Neural progenitor cell (in vitro differentiated cells): Measurements from ENCODE around the gene STUB1. TPM values are rescaled to one million over a fixed set of nuclear protein-coding genes. Genes with fewer than 3 reads are reported as not detected.

Experiments used
- DNase-seq: peaks from one replicate; pipeline ENCODE4 v3.0.0-alpha.2; 2016; ENCODE audit warnings: low spot score
- H2AFZ ChIP-seq: fragments of 200-600 bp; sonication (generic); replicated peaks from 2 replicates; pipeline ENCODE4 v1.6.1; 2016; ENCODE audit warnings: antibody characterized with exemption
- H3F3A ChIP-seq: fragments of 200-600 bp; sonication (generic); 2 replicates; pipeline ENCODE4 v1.6.1; 2016; ENCODE audit warnings: antibody characterized with exemption, low read depth
- H3K27ac ChIP-seq: fragments of 200-600 bp; sonication (generic); 2 replicates; pipeline ENCODE4 v1.5.1; 2016; ENCODE audit warnings: mild to moderate bottlenecking
- H3K27me3 ChIP-seq: fragments of 200-600 bp; sonication (generic); 2 replicates; pipeline ENCODE4 v1.6.1; 2016; ENCODE audit warnings: mild to moderate bottlenecking, moderate library complexity
- H3K36me3 ChIP-seq: fragments of 200-600 bp; sonication (generic); 2 replicates; pipeline ENCODE4 v1.5.1; 2016
- H3K4me1 ChIP-seq: fragments of 200-600 bp; sonication (generic); 2 replicates; pipeline ENCODE4 v1.6.1; 2016; ENCODE audit warnings: mixed run types
- H3K4me2 ChIP-seq: fragments of 200-600 bp; sonication (generic); 2 replicates; pipeline ENCODE4 v1.6.1; 2016
- H3K4me3 ChIP-seq: fragments of 200-600 bp; sonication (generic); 2 replicates; pipeline ENCODE4 v1.5.1; 2016
- H3K79me2 ChIP-seq: fragments of 200-600 bp; sonication (generic); 2 replicates; pipeline ENCODE4 v1.6.1; 2016; ENCODE audit warnings: low read depth
- H3K9ac ChIP-seq: fragments of 200-600 bp; sonication (generic); 2 replicates; pipeline ENCODE4 v1.6.1; 2016
- H3K9me3 ChIP-seq: fragments of 200-600 bp; sonication (generic); 2 replicates; pipeline ENCODE4 v1.5.1; 2016; ENCODE audit warnings: low read depth
- H4K20me1 ChIP-seq: fragments of 200-600 bp; sonication (generic); 2 replicates; pipeline ENCODE4 v1.6.1; 2016; ENCODE audit warnings: low read depth
- H3K27ac Mint-ChIP-seq: 3 replicates; pipeline ENCODE4 v1.8.0; 2021; ENCODE audit warnings: mixed read lengths
- H3K27me3 Mint-ChIP-seq: 2 replicates; pipeline ENCODE4 v1.8.0; 2022; ENCODE audit warnings: low read depth, mild to moderate bottlenecking, inconsistent platforms, moderate library complexity, mixed read lengths; ENCODE audit not compliant: insufficient read depth
- H3K36me3 Mint-ChIP-seq: 3 replicates; pipeline ENCODE4 v1.8.0; 2021; ENCODE audit warnings: mixed read lengths
- H3K4me1 Mint-ChIP-seq: 3 replicates; pipeline ENCODE4 v1.8.0; 2021; ENCODE audit warnings: mixed read lengths
- H3K4me3 Mint-ChIP-seq: 3 replicates; pipeline ENCODE4 v1.8.0; 2021; ENCODE audit warnings: mild to moderate bottlenecking, moderate library complexity, mixed read lengths
- H3K9me3 Mint-ChIP-seq: 3 replicates; pipeline ENCODE4 v1.8.0; 2020; ENCODE audit warnings: mixed read lengths
- EZH2 ChIP-seq: fragments of 200-600 bp; sonication (generic); IDR thresholded peaks from 2 replicates; pipeline ENCODE4 v1.6.1; 2017; ENCODE audit warnings: antibody characterized with exemption, mild to moderate bottlenecking, moderate library complexity
- EZH2phosphoT487 ChIP-seq: fragments of 200-600 bp; sonication (generic); IDR thresholded peaks from 2 replicates; pipeline ENCODE4 v1.6.1; 2017; ENCODE audit warnings: antibody characterized with exemption
- total RNA-seq: library from RNA; depleted of rRNA; stranded (reverse); fragments of >200 nt; gene quantifications from 2 replicates; pipeline ENCODE4 v1.2.3, GENCODE V29; 2015; ENCODE audit warnings: low replicate concordance
- TF ChIP-seq, protein P1 (sequence below): fragments of 200-600 bp; sonication (generic); IDR thresholded peaks from 2 replicates; pipeline ENCODE4 v1.5.1; 2017; ENCODE audit warnings: antibody characterized with exemption, mild to moderate bottlenecking

Gene STUB1
- total RNA-seq, 1 donor from 2014 or later: 27.0 TPM

DNA sequence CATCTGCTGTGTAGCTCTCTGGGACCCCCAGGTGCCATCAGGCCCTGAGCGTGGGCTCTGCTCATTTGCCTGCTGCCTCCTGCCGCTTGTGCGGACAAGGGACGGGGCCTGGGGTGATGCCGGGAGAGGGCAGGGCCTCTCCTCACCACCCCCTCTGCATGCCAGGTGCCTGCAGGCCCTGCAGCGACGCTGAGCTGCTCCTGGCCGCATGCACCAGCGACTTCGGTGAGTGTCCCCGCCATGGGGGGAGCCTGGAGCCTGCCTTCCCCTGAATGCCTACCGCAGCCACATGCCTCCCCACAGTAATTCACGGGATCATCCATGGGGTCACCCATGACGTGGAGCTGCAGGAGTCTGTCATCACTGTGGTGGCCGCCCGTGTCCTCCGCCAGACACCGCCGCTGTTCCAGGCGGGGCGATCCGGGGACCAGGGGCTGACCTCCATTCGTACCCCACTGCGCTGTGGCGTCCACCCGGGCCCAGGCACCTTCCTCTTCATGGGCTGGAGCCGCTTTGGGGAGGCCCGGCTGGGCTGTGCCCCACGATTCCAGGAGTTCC is 36.6 kb downstream of the STUB1 start:
- peaks cover 12% of the 10 kb centered on the region for H3K27me3 Mint-ChIP-seq
- Histone ChIP-seq H3K4me2 (peak overlapping the region; percentile 92), H3F3A (peaks cover 46% of the 10 kb centered on the region), H3K27ac (no peak overlapping the region), H3K4me3 (peak overlapping the region; percentile 95), H3K79me2 (no peaks in the 10 kb centered on the region), H3K9ac (no peak overlapping the region), H2AFZ (no peak overlapping the region), H3K27me3 (peaks cover 29% of the 10 kb centered on the region), H3K4me1 (peaks cover 37% of the 10 kb centered on the region), H3K9me3 (no peaks in the 10 kb centered on the region), H4K20me1 (peaks cover 49% of the 10 kb centered on the region), H3K36me3 (no peaks in the 10 kb centered on the region)
- DNase-seq: no peak
- peak overlapping the region; percentile 88 for H3K4me3 Mint-ChIP-seq
- H3K36me3 Mint-ChIP-seq: peaks cover 2% of the 10 kb centered on the region
- no peak overlapping the region for H3K27ac Mint-ChIP-seq
- TF ChIP-seq EZH2: no peak
- no peak for TF ChIP-seq EZH2phosphoT487
- TF ChIP-seq, protein P1, sequence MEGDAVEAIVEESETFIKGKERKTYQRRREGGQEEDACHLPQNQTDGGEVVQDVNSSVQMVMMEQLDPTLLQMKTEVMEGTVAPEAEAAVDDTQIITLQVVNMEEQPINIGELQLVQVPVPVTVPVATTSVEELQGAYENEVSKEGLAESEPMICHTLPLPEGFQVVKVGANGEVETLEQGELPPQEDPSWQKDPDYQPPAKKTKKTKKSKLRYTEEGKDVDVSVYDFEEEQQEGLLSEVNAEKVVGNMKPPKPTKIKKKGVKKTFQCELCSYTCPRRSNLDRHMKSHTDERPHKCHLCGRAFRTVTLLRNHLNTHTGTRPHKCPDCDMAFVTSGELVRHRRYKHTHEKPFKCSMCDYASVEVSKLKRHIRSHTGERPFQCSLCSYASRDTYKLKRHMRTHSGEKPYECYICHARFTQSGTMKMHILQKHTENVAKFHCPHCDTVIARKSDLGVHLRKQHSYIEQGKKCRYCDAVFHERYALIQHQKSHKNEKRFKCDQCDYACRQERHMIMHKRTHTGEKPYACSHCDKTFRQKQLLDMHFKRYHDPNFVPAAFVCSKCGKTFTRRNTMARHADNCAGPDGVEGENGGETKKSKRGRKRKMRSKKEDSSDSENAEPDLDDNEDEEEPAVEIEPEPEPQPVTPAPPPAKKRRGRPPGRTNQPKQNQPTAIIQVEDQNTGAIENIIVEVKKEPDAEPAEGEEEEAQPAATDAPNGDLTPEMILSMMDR: no peak
- H3K4me1 Mint-ChIP-seq: peaks cover 40% of the 10 kb centered on the region
- H3K9me3 Mint-ChIP-seq: no peaks in the 10 kb centered on the region

DNA sequence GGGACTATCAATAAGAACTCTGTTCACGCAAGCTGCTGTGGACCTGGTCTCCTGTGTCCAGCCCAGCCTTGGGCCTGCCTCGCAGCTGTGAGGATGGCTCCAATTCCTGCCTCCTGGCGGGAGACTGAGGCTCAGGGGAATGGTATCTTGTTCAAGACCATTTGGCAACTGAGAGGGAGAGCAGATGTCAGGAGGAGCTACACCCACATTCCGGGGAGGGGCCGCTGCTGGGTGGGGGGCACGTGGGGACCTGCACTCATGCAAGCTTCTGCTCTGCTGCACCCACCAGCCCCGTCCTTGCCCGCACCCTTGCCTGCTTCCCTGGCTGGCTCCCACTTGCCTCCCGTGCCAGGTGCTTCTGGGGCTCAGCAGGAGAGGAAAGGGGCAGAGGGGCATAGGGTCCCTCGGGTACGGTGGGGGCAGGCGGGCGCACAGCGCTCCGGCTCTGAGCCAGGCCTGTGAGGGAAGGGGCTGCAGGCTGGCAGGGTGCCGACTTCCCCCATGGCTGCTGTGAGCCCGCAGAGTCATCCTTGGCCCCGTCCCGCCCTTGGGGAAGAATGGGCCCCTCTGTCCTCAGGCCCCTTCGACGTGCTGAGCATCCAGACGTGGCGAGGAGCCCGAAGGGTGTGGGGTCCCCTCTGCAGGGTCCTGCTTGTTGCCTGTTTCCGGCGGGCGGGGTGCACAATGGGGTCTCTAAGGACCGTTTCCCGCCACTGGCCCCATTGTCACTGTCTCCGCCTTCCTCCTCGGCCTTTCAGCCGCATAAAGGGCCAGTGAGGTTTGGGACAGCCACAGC is 37.4 kb downstream of the STUB1 start:
- no peaks in the 10 kb centered on the region for H3K36me3 ChIP-seq
- Mint-ChIP-seq H3K9me3 (no peaks in the 10 kb centered on the region), H3K4me1 (peaks cover 38% of the 10 kb centered on the region), H3K4me3 (peak overlapping the region; percentile 30), H3K27ac (no peak overlapping the region), H3K36me3 (peaks cover 2% of the 10 kb centered on the region), H3K27me3 (peaks cover 12% of the 10 kb centered on the region)
- peaks cover 38% of the 10 kb centered on the region for H3F3A ChIP-seq
- no peaks in the 10 kb centered on the region for H3K9me3 ChIP-seq
- no peak overlapping the region for H3K4me2 ChIP-seq
- peaks cover 37% of the 10 kb centered on the region for H3K4me1 ChIP-seq
- no peak overlapping the region for H3K9ac ChIP-seq
- H3K27me3 ChIP-seq: peaks cover 21% of the 10 kb centered on the region
- H2AFZ ChIP-seq: no peak overlapping the region
- TF ChIP-seq EZH2: no peak
- TF ChIP-seq EZH2phosphoT487: no peak
- TF ChIP-seq, protein P1: no peak
- H3K79me2 ChIP-seq: no peaks in the 10 kb centered on the region
- DNase-seq: peak; percentile 39
- H4K20me1 ChIP-seq: peaks cover 57% of the 10 kb centered on the region
- no peak overlapping the region for H3K27ac ChIP-seq
- H3K4me3 ChIP-seq: no peak overlapping the region

DNA sequence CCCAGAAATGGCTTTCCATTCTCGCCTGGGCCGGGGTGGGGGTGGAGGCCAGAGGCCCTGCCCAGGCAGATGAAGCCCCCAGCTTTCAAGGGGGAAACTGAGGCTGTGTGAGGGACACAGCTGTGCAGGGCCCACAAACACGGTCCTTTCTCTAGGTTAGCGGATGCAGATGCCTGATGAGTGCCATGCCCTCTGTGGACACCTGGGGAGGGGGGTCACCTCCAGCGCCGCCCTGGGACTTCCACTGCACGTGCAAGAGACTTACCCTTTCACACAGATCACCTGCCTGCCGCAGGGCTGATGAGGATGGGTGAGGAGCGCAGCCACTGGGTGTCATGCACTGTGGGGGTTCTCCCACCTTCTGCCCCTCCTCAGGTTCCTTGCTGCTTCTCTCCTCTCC is 38.2 kb downstream of the STUB1 start:
- peaks cover 2% of the 10 kb centered on the region for H3K36me3 Mint-ChIP-seq
- DNase-seq: no peak
- no peak overlapping the region for H3K27ac Mint-ChIP-seq
- no peaks in the 10 kb centered on the region for H3K9me3 Mint-ChIP-seq
- H3K27me3 ChIP-seq: peaks cover 13% of the 10 kb centered on the region
- H3K4me3 Mint-ChIP-seq: peak overlapping the region; percentile 89
- no peaks in the 10 kb centered on the region for H3K79me2 ChIP-seq
- H3K9ac ChIP-seq: no peak overlapping the region
- peaks cover 60% of the 10 kb centered on the region for H4K20me1 ChIP-seq
- H3K4me1 ChIP-seq: peaks cover 37% of the 10 kb centered on the region
- no peaks in the 10 kb centered on the region for H3K36me3 ChIP-seq
- H3K27ac ChIP-seq: no peak overlapping the region
- H3K4me2 ChIP-seq: no peak overlapping the region
- no peak for TF ChIP-seq EZH2
- TF ChIP-seq, protein P1: no peak
- no peak for TF ChIP-seq EZH2phosphoT487
- H3K4me3 ChIP-seq: no peak overlapping the region
- peaks cover 34% of the 10 kb centered on the region for H3F3A ChIP-seq
- no peak overlapping the region for H2AFZ ChIP-seq
- peaks cover 35% of the 10 kb centered on the region for H3K4me1 Mint-ChIP-seq
- no peaks in the 10 kb centered on the region for H3K9me3 ChIP-seq
- peaks cover 10% of the 10 kb centered on the region for H3K27me3 Mint-ChIP-seq
